Karpas-422 (cell line): ENCODE data around the gene TMSB4X. TPM values are rescaled to one million over a fixed set of nuclear protein-coding genes. Genes with fewer than 3 reads are reported as not detected.

ENCODE experiments used
- DNase-seq: peaks from one replicate; pipeline ENCODE4 v3.0.0-alpha.2; 2015
- H2AFZ ChIP-seq: fragments of 200-600 bp; sonication (generic); 2 replicates; pipeline ENCODE4 v1.6.1; 2014; ENCODE audit warnings: antibody characterized with exemption, low read length, mixed read lengths
- H3K27ac ChIP-seq: fragments of 200-600 bp; sonication (generic); 2 replicates; pipeline ENCODE4 v1.5.1; 2014; ENCODE audit warnings: mild to moderate bottlenecking, low read length, moderate library complexity
- H3K27me3 ChIP-seq: fragments of 200-600 bp; sonication (generic); 2 replicates; pipeline ENCODE4 v1.6.1; 2014; ENCODE audit warnings: low read length, mixed read lengths
- H3K36me3 ChIP-seq: fragments of 200-600 bp; sonication (generic); 2 replicates; pipeline ENCODE4 v1.6.1; 2014; ENCODE audit warnings: low read length, mixed read lengths; ENCODE audit not compliant: insufficient read depth
- H3K4me1 ChIP-seq: fragments of 200-600 bp; sonication (generic); 2 replicates; pipeline ENCODE4 v1.6.1; 2014; ENCODE audit warnings: mild to moderate bottlenecking, low read length, mixed read lengths
- H3K4me2 ChIP-seq: fragments of 200-600 bp; sonication (generic); 2 replicates; pipeline ENCODE4 v1.6.1; 2014; ENCODE audit warnings: low read length, low read depth, mild to moderate bottlenecking; ENCODE audit not compliant: poor library complexity, severe bottlenecking
- H3K4me3 ChIP-seq: fragments of 200-600 bp; sonication (generic); 2 replicates; pipeline ENCODE4 v1.5.1; 2014; ENCODE audit warnings: mild to moderate bottlenecking, antibody characterized with exemption, low read length, mixed read lengths
- H3K79me2 ChIP-seq: fragments of 200-600 bp; sonication (generic); 2 replicates; pipeline ENCODE4 v1.6.1; 2014; ENCODE audit warnings: mild to moderate bottlenecking, low read length, mixed read lengths
- H3K9ac ChIP-seq: fragments of 200-600 bp; sonication (generic); 2 replicates; pipeline ENCODE4 v1.6.0; 2014; ENCODE audit warnings: low read length
- H3K9me2 ChIP-seq: fragments of 200-600 bp; sonication (generic), shearing (Covaris generic); replicated peaks from 2 replicates; pipeline ENCODE4 v1.6.0; 2014; ENCODE audit warnings: mild to moderate bottlenecking, low read length, moderate library complexity; ENCODE audit not compliant: insufficient read depth
- H3K9me3 ChIP-seq: fragments of 300-700, 200-600 bp; sonication (generic); 2 replicates; pipeline ENCODE4 v1.6.1; 2014; ENCODE audit warnings: low read length, mixed read lengths
- H4K20me1 ChIP-seq: fragments of 200-600 bp; sonication (generic); 2 replicates; pipeline ENCODE4 v1.6.1; 2014; ENCODE audit warnings: mild to moderate bottlenecking, antibody characterized with exemption, low read length, low read depth; ENCODE audit not compliant: insufficient read depth
- total RNA-seq: library from RNA; depleted of rRNA; stranded (reverse); fragments of >200 nt; shearing (Covaris generic); gene quantifications from 2 replicates; pipeline ENCODE4 v1.2.3, GENCODE V29; 2014; ENCODE audit warnings: low replicate concordance

TMSB4X gene
- total RNA-seq, 1 experiment from 2014 or later = 3,856 TPM

GRCh38 chrX:12987900-12988594 is 13.1 kb downstream of the TMSB4X start:
- H3K27ac ChIP-seq = no peak overlapping the region

GRCh38 chrX:12988797-12989196 is 13.9 kb downstream of the TMSB4X start:
- Histone ChIP-seq H4K20me1 (no peaks in the 10 kb centered on the region), H2AFZ (no peak overlapping the region), H3K79me2 (no peaks in the 10 kb centered on the region), H3K4me1 (peaks cover 15% of the 10 kb centered on the region), H3K4me3 (no peak overlapping the region), H3K27me3 (no peaks in the 10 kb centered on the region), H3K9me2 (no peaks in the 10 kb centered on the region), H3K4me2 (no peak overlapping the region), H3K36me3 (no peaks in the 10 kb centered on the region), H3K9me3 (no peaks in the 10 kb centered on the region), H3K27ac (no peak overlapping the region), H3K9ac (no peak overlapping the region)
- DNase-seq = no peak

More at GRCh38 chrX:12987900-12988594, 13.1 kb downstream of the TMSB4X start:
- Histone ChIP-seq H3K36me3 (no peaks in the 10 kb centered on the region), H3K9ac (no peak overlapping the region), H3K27me3 (no peaks in the 10 kb centered on the region), H3K4me2 (no peak overlapping the region), H3K4me3 (no peak overlapping the region), H3K9me3 (no peaks in the 10 kb centered on the region), H2AFZ (no peak overlapping the region), H3K4me1 (peaks cover 15% of the 10 kb centered on the region), H4K20me1 (no peaks in the 10 kb centered on the region), H3K79me2 (no peaks in the 10 kb centered on the region), H3K9me2 (no peaks in the 10 kb centered on the region)
- no peak for DNase-seq

GRCh38 chrX:12989461-12989860 is 14.6 kb downstream of the TMSB4X start:
- peaks cover 15% of the 10 kb centered on the region for H3K4me1 ChIP-seq
- no peaks in the 10 kb centered on the region for H3K27me3 ChIP-seq
- H3K27ac ChIP-seq = no peak overlapping the region; the same call in 1 of the 2 replicates
- H2AFZ ChIP-seq = peak overlapping the region; percentile 77; the same call in 1 of the 2 replicates
- no peaks in the 10 kb centered on the region for H3K9me3 ChIP-seq
- no peaks in the 10 kb centered on the region for H3K9me2 ChIP-seq
- no peaks in the 10 kb centered on the region for H3K79me2 ChIP-seq
- DNase-seq = no peak
- no peak overlapping the region for H3K4me3 ChIP-seq
- no peak overlapping the region for H3K4me2 ChIP-seq
- H3K9ac ChIP-seq = no peak overlapping the region
- H4K20me1 ChIP-seq = no peaks in the 10 kb centered on the region
- no peaks in the 10 kb centered on the region for H3K36me3 ChIP-seq

- Histone ChIP-seq H3K27me3 (no peaks in the 10 kb centered on the region), H2AFZ (no peak overlapping the region)
These were observed 16.7 kb downstream of the TMSB4X start for GRCh38 chrX:12991575-12991974.

GRCh38 chrX:12992544-12993118 is 17.7 kb downstream of the TMSB4X start:
- H3K9ac ChIP-seq = no peak overlapping the region
- no peaks in the 10 kb centered on the region for H3K9me2 ChIP-seq
- H3K27me3 ChIP-seq = no peaks in the 10 kb centered on the region
- H2AFZ ChIP-seq = no peak overlapping the region
- peaks cover 19% of the 10 kb centered on the region for H3K4me1 ChIP-seq
- H3K79me2 ChIP-seq = no peaks in the 10 kb centered on the region
- H3K4me3 ChIP-seq = no peak overlapping the region
- H4K20me1 ChIP-seq = no peaks in the 10 kb centered on the region
- H3K4me2 ChIP-seq = no peak overlapping the region
- no peaks in the 10 kb centered on the region for H3K36me3 ChIP-seq
- H3K9me3 ChIP-seq = no peaks in the 10 kb centered on the region
- H3K27ac ChIP-seq = no peak overlapping the region
- DNase-seq = no peak

More at GRCh38 chrX:12991575-12991974, 16.7 kb downstream of the TMSB4X start:
- Histone ChIP-seq H3K27ac (no peak overlapping the region), H3K9me3 (no peaks in the 10 kb centered on the region), H3K79me2 (no peaks in the 10 kb centered on the region), H3K4me3 (no peak overlapping the region), H3K9ac (no peak overlapping the region), H3K9me2 (no peaks in the 10 kb centered on the region), H3K36me3 (no peaks in the 10 kb centered on the region), H3K4me1 (peaks cover 15% of the 10 kb centered on the region), H3K4me2 (no peak overlapping the region), H4K20me1 (no peaks in the 10 kb centered on the region)
- DNase-seq = no peak

GRCh38 chrX:12993826-12994225 is 18.9 kb downstream of the TMSB4X start:
- H3K9ac ChIP-seq = no peak overlapping the region
- H3K36me3 ChIP-seq = no peaks in the 10 kb centered on the region
- no peak for DNase-seq
- H3K4me2 ChIP-seq = no peak overlapping the region
- no peaks in the 10 kb centered on the region for H4K20me1 ChIP-seq
- peaks cover 31% of the 10 kb centered on the region for H3K4me1 ChIP-seq
- no peaks in the 10 kb centered on the region for H3K9me2 ChIP-seq
- H3K27me3 ChIP-seq = no peaks in the 10 kb centered on the region
- H3K27ac ChIP-seq = no peak overlapping the region
- H3K4me3 ChIP-seq = no peak overlapping the region
- H2AFZ ChIP-seq = no peak overlapping the region
- no peaks in the 10 kb centered on the region for H3K79me2 ChIP-seq
- no peaks in the 10 kb centered on the region for H3K9me3 ChIP-seq

GRCh38 chrX:12994321-12994720 is 19.4 kb downstream of the TMSB4X start:
- no peaks in the 10 kb centered on the region for H3K27me3 ChIP-seq
- H3K36me3 ChIP-seq = no peaks in the 10 kb centered on the region
- no peak overlapping the region for H2AFZ ChIP-seq
- H3K9me3 ChIP-seq = no peaks in the 10 kb centered on the region
- no peaks in the 10 kb centered on the region for H3K79me2 ChIP-seq
- no peaks in the 10 kb centered on the region for H3K9me2 ChIP-seq
- H3K4me3 ChIP-seq = no peak overlapping the region
- peaks cover 36% of the 10 kb centered on the region for H3K4me1 ChIP-seq
- no peak overlapping the region for H3K4me2 ChIP-seq
- no peak overlapping the region for H3K27ac ChIP-seq
- no peaks in the 10 kb centered on the region for H4K20me1 ChIP-seq
- DNase-seq = no peak
- no peak overlapping the region for H3K9ac ChIP-seq

- no peaks in the 10 kb centered on the region for H3K9me2 ChIP-seq
- no peak overlapping the region for H2AFZ ChIP-seq
- DNase-seq = no peak
- H3K36me3 ChIP-seq = no peaks in the 10 kb centered on the region
- no peak overlapping the region for H3K4me2 ChIP-seq
- H3K79me2 ChIP-seq = no peaks in the 10 kb centered on the region
- H3K4me1 ChIP-seq = peaks cover 48% of the 10 kb centered on the region
- H3K27me3 ChIP-seq = no peaks in the 10 kb centered on the region
- H3K27ac ChIP-seq = no peak overlapping the region
- no peaks in the 10 kb centered on the region for H4K20me1 ChIP-seq
- no peak overlapping the region for H3K4me3 ChIP-seq
- H3K9ac ChIP-seq = no peak overlapping the region
- no peaks in the 10 kb centered on the region for H3K9me3 ChIP-seq
These were observed 22.1 kb downstream of the TMSB4X start for GRCh38 chrX:12996934-12997435.
